Vagina (tissue), 2 donors: ENCODE measurements around the gene HFE. TPM values are rescaled to one million over a fixed set of nuclear protein-coding genes. Genes with fewer than 3 reads are reported as not detected.
"Not testable (repeated sequence)": the region's sequence is repeated elsewhere in the genome, so short reads cannot be mapped to it uniquely, and the experiment has no call there.

Experiments
- DNase-seq, 2 donors: peaks; one replicate each; pipeline ENCODE4 v3.0.0-alpha.2; 2017; ENCODE audit errors: extremely low spot score in 2 of 2
- H3K27ac ChIP-seq: fragments of 200-600 bp; sonication (generic); one replicate; pipeline ENCODE4 v1.5.1; 2019
- H3K27me3 ChIP-seq: fragments of 200-600 bp; sonication (generic); one replicate; pipeline ENCODE4 v1.5.1; 2019
- H3K36me3 ChIP-seq, 2 donors: fragments of 200-600 bp; sonication (generic); one replicate each; pipeline ENCODE4 v1.5.1; 2017 to 2019
- H3K4me1 ChIP-seq: fragments of 200-600 bp; sonication (generic); one replicate; pipeline ENCODE4 v1.5.1; 2019
- H3K4me3 ChIP-seq, 2 donors: fragments of 200-600 bp; sonication (generic); 1 replicate in 1 of 2; 2 replicates in 1 of 2; pipeline ENCODE4 v1.5.1; 2016 to 2019
- H3K9me3 ChIP-seq: fragments of 200-600 bp; sonication (generic); one replicate; pipeline ENCODE4 v1.5.1; 2019
- POLR2A ChIP-seq, 2 donors: fragments of 450-650 bp; IDR thresholded peaks; one replicate each; pipeline ENCODE4 v1.6.1; 2017; ENCODE audit warnings: antibody characterized with exemption in 2 of 2, mild to moderate bottlenecking in 2 of 2, moderate library complexity in 2 of 2
- POLR2AphosphoS5 ChIP-seq, 2 donors: sonication (generic); formaldehyde crosslinking; IDR thresholded peaks; one replicate each; pipeline ENCODE4 v1.9.0; 2017; ENCODE audit warnings: antibody characterized with exemption in 2 of 2, mild to moderate bottlenecking in 2 of 2, low read depth in 1 of 2; ENCODE audit not compliant: insufficient read depth in 1 of 2
- intact Hi-C: fragments of 100-400 bp; cut with DNase I; formaldehyde crosslinking; loops from one replicate; pipeline ENCODE4 v1.15.1; 2023
- total RNA-seq: library from RNA; depleted of rRNA; stranded (reverse); fragments of >200 nt; gene quantifications from one replicate; pipeline ENCODE4 v1.2.3, GENCODE V29; 2016
- TF ChIP-seq, protein P1 (sequence below), 3 experiments: fragments of 450-650 bp in 2 of 3; fragments of 200-600 bp in 1 of 3; sonication (generic) in 1 of 3; IDR thresholded peaks; one replicate each; pipeline ENCODE4 v1.5.1; 2017 to 2019; ENCODE audit warnings: antibody characterized with exemption in 3 of 3, mild to moderate bottlenecking in 2 of 3, moderate library complexity in 2 of 3

Gene HFE
- total RNA-seq, 1 donor from 2014 or later: 7.6 TPM

DNA sequence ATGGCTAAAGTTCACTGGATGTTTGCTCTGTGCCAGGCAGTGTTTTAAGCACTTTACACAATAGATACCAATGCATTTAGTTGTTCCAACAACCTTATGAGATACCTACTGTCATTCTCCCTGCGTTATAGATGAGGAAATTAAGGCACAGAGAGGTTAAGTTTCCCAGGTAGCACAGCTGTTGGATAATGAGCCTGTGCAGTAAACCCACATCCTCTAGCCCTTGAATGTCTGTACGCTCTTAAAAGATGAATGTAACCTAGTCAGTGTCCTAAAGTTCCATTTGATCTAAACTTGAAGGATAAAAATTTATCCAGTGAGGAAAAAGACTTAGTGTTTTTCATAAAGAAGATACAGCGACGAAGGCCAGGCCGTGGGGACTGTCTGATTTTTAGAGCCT, 28.0 kb downstream of the HFE start:
- Histone ChIP-seq H3K27me3 (no peaks in the 10 kb centered on the region), H3K4me1 (no peaks in the 10 kb centered on the region), H3K27ac (no peak overlapping the region), H3K4me3 (no peak overlapping the region), H3K36me3 (no peaks in the 10 kb centered on the region), H3K9me3 (no peaks in the 10 kb centered on the region)
- intact Hi-C loops: no loop called here
- no peak for DNase-seq
- TF ChIP-seq POLR2A (IDR thresholded peaks at IDR 0.05) (no peak), POLR2AphosphoS5 (IDR thresholded peaks at IDR 0.05; ENCODE audit: insufficient read depth in 1 of 2, low read depth in 1 of 2) (no peak)
- TF ChIP-seq, protein P1, sequence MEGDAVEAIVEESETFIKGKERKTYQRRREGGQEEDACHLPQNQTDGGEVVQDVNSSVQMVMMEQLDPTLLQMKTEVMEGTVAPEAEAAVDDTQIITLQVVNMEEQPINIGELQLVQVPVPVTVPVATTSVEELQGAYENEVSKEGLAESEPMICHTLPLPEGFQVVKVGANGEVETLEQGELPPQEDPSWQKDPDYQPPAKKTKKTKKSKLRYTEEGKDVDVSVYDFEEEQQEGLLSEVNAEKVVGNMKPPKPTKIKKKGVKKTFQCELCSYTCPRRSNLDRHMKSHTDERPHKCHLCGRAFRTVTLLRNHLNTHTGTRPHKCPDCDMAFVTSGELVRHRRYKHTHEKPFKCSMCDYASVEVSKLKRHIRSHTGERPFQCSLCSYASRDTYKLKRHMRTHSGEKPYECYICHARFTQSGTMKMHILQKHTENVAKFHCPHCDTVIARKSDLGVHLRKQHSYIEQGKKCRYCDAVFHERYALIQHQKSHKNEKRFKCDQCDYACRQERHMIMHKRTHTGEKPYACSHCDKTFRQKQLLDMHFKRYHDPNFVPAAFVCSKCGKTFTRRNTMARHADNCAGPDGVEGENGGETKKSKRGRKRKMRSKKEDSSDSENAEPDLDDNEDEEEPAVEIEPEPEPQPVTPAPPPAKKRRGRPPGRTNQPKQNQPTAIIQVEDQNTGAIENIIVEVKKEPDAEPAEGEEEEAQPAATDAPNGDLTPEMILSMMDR (IDR thresholded peaks at IDR 0.05): no peak

DNA sequence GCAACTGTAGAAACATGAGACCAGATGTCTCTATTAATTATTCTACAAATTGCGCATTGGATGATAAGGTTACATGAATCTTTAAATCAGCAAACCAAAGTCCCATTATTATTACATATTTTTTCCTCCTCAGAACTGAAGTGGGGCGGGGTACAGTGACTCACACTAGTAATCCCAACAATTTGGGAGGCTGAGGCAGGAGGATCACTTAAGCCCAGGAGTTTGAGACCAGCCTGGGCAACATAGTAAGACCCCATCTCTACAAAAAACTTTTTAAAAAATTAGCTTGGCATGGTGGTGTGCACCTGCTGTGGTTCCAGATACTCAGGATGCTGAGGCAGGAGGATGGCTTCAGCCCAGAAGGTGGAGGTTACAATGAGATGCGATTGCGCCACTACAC, 29.0 kb downstream of the HFE start:
- intact Hi-C loops: no loop called here
- DNase-seq: no peak
- Histone ChIP-seq H3K9me3 (no peaks in the 10 kb centered on the region), H3K36me3 (no peaks in the 10 kb centered on the region), H3K4me3 (no peak overlapping the region), H3K27ac (no peak overlapping the region), H3K27me3 (no peaks in the 10 kb centered on the region), H3K4me1 (no peaks in the 10 kb centered on the region)
- no peak for TF ChIP-seq POLR2AphosphoS5 (IDR thresholded peaks at IDR 0.05; ENCODE audit: insufficient read depth in 1 of 2, low read depth in 1 of 2)
- TF ChIP-seq, protein P1 (IDR thresholded peaks at IDR 0.05): no peak
- no peak for TF ChIP-seq POLR2A (IDR thresholded peaks at IDR 0.05)

DNA sequence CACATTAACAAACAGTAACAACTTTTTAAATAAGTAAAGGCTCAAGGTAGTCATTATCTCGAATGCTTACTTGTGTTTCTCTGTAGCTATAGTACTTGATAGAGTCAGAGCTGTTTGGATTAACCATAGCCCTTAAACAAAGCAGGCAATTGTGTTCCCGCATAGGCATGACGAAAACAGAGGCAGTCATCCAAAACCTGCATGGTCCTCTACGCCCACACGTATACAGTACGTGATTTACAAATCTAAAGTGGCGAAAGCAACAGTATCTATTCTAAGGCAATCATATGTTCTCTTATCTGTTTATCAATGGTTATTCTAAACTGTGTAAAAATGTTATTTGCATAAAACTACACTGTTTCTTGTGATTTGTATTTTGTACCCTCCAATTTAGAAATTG, 31.8 kb downstream of the HFE start:
- TF ChIP-seq POLR2AphosphoS5 (IDR thresholded peaks at IDR 0.05; ENCODE audit: insufficient read depth in 1 of 2, low read depth in 1 of 2) (no peak), POLR2A (IDR thresholded peaks at IDR 0.05) (no peak)
- TF ChIP-seq, protein P1 (IDR thresholded peaks at IDR 0.05): no peak
- H3K27me3 ChIP-seq: no peaks in the 10 kb centered on the region
- H3K27ac ChIP-seq: no peak overlapping the region
- intact Hi-C loops: no loop called here
- DNase-seq: no peak
- H3K4me1 ChIP-seq: no peaks in the 10 kb centered on the region
- H3K9me3 ChIP-seq: no peaks in the 10 kb centered on the region
- H3K36me3 ChIP-seq: no peaks in the 10 kb centered on the region
- H3K4me3 ChIP-seq: no peak overlapping the region

DNA sequence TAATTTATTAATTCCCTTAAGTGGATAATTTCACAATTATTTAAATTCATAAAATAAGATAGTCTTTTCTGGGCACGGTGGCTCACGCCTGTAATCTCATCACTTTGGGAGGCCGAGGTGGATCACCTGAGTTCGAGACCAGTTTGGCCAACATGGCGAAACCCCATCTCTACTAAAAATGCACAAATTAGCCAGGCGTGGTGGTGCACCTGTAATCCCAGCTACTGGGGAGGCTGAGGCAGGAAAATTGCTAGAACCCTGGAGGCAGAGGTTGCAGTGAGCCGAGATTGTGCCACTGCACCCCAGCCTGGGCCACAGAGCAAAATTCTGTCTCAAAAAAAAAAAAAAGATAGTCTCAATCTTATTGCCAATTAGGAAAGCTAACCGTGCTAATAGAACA, 32.9 kb downstream of the HFE start:
- not testable (repeated sequence) for H3K9me3 ChIP-seq, H3K27ac ChIP-seq
- intact Hi-C loops: loop anchor here (5.0 to 10.0 kb wide), 2 partner anchors 52 to 1565 kb away; no protein-coding TSS in a partner anchor

DNA sequence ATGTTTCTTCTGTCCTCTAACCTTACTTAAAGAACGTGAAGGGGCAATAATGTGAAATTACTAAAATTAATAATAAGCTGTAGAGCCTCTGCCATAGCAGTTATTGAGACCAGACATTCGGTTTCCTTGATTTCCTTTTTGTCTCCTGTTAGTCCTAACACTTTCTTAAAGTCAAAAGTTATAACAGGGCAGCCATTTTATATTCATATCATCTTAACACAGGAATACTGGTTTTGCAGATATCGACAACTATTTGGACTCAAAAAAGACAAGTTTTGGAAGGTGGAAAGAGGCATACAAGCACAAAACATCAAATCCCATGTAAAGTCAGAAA, 33.5 kb downstream of the HFE start:
- no peaks in the 10 kb centered on the region for H3K9me3 ChIP-seq
- TF ChIP-seq POLR2AphosphoS5 (IDR thresholded peaks at IDR 0.05; ENCODE audit: insufficient read depth in 1 of 2, low read depth in 1 of 2) (no peak), POLR2A (IDR thresholded peaks at IDR 0.05) (no peak)
- TF ChIP-seq, protein P1 (IDR thresholded peaks at IDR 0.05): no peak
- H3K36me3 ChIP-seq: no peaks in the 10 kb centered on the region
- no peaks in the 10 kb centered on the region for H3K27me3 ChIP-seq
- DNase-seq: no peak
- intact Hi-C loops: loop anchor here (5.0 to 10.0 kb wide), 2 partner anchors 52 to 1564 kb away; no protein-coding TSS in a partner anchor
- no peak overlapping the region for H3K27ac ChIP-seq
- no peak overlapping the region for H3K4me3 ChIP-seq
- no peaks in the 10 kb centered on the region for H3K4me1 ChIP-seq

More for the DNA sequence above, 32.9 kb downstream of the HFE start:
- not testable (repeated sequence) for H3K4me3 ChIP-seq, H3K36me3 ChIP-seq, H3K27me3 ChIP-seq, H3K4me1 ChIP-seq, DNase-seq
